GM21619 (cell line): ENCODE results near the gene EPB41L4B.
"Not testable (repeated sequence)": the region's sequence is repeated elsewhere in the genome, so short reads cannot be mapped to it uniquely, and the experiment has no call there.

Experiments used
- ATAC-seq: cut with Tn5 transposase; IDR thresholded peaks from one replicate; pipeline ENCODE4 v1.9.1; 2021; ENCODE audit not compliant: unreplicated experiment

EPB41L4B gene

DNA sequence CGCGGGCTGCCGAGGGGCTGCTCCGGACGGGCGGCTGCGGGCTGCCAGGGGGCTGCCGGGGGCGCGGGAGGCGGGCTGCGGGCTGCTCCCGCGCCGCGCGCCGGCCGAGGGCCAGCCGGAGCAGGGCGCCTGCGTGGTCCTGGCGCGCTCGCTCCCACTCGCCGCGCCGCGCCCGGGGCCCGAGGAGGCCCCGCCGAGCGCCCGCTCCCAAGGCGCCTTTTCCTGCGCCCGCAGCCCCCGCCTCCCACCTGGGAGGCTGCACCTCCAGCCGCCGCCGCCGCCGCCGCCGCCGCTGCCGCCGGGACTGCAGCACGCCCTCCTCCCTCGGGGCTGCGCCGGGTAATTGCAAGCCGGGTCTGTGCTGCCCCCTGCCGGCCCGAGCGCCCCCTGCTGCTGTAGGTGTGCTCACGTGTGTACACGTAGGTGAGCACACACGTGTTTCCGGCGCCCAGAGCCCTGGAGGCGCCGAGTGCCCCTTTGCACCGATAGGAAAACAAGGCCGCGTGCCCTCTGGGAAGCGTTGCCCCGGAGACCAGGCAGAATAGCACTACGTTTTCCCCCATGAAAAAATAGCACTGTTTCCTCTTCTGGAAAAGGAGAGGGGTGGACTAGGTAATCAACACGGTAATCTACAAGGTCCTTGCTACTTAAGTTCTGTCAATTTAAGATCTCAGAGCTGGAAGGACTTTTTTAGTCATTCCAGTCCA, at the start of gene EPB41L4B:
Gene EPB41L4B, minus strand, starts transcription at position 318 of the 707 bp plus-strand sequence. CDS start 613 bp downstream, outside the sequence.
- ATAC-seq: peak; percentile 97

GRCh38 chr9:109369285-109369684, 48.4 kb upstream of the EPB41L4B start:
- ATAC-seq: peak; percentile 62

DNA sequence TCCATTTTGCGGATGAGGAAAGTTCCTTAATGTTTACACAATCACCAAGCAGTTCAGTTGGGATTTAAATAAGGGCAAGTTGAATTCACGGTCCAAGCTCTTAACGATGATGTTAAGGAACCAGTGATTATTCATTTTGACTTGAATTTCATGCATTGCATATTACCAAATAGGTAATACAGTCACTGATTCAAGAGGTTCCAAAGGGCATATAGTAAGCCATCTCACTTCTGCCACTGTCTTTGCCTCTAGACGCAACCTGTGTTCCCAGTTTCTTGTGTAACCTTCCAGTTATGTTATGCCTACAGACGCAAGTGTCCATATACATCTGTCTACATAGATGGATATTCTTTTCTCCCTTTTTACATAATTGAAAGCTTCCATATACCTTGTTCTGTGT, 39.9 kb upstream of the EPB41L4B start:
- no peak for ATAC-seq

DNA sequence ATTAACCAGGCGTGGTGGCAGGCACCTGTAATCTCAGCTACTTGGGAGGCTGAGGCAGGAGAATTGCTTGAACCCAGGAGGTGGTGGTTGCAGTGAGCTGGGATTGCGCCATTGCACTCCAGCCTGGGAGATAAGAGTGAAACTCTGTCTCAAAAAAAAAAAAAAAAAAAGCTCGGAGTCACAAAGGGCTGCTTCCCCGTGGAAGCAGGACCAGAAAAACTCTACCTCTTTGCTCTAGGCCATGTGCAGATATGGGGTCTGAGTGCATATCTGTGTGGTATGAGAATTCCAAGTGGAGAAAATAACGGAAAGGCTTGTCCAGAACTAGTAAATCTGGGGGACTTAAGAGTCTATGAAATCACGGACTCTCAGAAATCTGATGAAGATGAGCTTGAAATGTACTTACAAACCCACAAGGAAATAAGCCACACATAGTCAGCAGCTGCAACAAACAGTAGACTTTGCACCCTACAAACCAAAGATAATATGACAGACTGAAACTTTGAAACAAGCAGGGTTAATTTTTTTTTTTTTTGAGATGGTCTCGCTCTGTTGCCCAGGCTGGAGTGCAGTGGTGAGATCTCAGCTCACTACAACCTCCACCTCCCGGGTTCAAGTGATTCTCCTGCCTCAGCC, 38.2 kb upstream of the EPB41L4B start:
- ATAC-seq: not testable (repeated sequence)

DNA sequence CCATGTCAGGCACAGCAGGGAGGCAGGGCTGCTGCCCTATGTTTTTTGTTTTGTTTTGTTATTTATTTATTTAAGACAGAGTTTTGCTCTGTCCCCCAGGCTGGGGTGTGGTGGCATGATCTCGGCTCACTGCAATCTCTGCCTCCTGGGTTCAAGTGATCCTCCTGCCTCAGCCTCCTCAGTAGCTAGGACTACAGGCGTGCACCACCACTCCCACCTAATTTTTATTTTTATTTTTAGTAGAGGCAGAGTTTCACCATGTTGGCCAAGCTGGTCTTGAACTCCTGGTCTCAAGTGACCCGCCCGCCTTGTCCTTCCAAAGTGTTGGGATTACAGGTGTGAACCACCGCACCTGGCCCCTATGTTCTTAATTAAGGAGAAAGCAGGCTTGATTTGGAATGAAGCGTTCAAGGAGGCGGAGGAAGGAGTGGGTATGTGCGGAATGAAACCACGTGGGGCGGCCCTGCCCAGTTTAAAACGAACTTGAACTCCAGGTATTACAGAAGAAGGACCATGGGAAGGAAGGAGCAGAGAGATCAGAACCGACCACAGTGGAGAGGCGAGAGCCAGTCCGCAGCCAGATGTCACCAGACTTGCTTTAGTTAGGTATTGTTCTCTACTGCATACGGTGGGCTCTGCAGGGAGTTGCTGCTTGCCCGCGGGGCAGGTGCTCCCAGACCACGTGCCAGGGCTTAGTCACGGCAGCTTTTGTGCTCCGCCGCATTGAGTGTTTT, 34.9 kb upstream of the EPB41L4B start:
- ATAC-seq: no peak

GRCh38 chr9:109354190-109354589, 33.3 kb upstream of the EPB41L4B start:
- no peak for ATAC-seq

GRCh38 chr9:109351032-109351431, 30.2 kb upstream of the EPB41L4B start:
- ATAC-seq: no peak

DNA sequence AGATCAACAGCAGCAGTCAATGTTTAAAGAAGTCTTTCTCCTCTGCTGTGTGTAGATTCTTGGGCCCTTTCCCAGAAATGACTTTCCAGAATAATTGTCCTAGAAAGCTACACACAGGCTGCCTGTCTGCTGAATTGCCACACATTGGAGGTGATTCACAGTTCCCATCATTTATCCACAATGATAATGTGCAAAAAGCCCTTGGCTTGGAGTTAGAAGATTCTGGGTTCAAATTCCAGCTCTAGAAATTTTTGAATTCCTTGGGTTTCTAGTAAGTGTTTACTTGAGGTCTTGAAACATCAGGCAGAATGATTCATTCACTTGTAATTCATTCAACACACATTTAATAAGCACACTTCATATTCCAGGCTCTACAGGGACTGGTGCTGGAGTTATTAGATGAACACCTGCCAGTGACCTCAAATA, 28.6 kb upstream of the EPB41L4B start:
- no peak for ATAC-seq

DNA sequence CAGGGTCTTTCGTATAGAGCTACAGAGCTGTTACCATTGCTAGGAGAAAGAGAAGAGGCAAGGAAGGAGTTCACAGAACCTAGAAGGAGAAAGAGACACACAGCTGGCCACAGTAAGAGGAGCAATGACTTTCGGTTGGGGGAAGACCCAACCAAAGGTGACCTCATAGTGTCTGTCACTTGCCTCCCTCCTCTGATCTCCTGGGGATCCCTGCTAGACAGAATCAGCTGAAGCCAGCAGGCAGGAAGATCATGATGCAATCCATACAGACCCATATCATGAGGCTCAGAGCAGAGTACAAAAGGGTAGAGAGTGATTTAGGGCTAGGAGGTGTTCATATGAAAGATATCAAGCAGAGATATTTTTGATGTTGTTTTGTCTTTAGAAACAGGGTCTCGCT, 26.0 kb upstream of the EPB41L4B start:
- no peak for ATAC-seq

- ATAC-seq: no peak
Measured at GRCh38 chr9:109344866-109345265, 24.0 kb upstream of the EPB41L4B start.

GRCh38 chr9:109342878-109343277, 22.0 kb upstream of the EPB41L4B start:
- no peak for ATAC-seq

DNA sequence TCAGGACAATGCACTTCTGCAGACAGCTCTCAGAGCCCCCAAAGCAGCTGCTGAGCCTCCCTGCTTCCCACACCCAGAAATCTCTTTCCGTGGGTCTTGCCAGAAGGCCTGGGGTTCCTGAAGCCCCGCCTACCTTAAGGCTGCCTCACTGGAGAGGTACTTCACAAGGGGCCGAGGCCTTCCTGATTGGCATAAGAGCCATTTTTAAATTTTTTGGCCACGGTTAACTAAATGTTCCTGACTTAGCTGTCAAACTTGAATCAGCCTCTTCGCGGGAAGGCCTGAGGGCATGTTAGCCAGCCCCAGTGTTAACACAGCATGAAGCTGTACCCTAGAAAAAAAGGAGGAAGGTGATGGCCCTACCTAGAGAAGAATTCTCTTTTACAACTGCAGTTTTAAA, 20.7 kb upstream of the EPB41L4B start:
- ATAC-seq: no peak

DNA sequence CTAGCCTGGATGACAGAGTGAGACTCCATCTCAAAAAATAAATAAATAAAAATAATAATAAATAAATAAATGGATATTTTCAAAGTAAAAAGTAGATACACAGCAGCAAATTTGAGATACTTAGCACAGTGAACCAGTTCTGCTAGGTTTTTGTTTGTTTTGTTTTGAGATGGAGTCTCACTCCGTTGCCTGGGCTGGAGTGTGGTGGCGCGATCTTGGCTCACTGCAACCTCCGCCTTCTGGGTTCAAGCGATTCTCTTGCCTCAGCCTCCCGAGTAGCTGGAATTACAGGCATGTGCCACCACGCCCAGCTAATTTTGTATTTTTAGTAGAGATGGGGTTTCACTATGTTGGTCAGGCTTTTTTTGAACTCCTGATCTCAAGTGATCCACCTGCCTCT, 20.1 kb upstream of the EPB41L4B start:
- not testable (repeated sequence) for ATAC-seq

DNA sequence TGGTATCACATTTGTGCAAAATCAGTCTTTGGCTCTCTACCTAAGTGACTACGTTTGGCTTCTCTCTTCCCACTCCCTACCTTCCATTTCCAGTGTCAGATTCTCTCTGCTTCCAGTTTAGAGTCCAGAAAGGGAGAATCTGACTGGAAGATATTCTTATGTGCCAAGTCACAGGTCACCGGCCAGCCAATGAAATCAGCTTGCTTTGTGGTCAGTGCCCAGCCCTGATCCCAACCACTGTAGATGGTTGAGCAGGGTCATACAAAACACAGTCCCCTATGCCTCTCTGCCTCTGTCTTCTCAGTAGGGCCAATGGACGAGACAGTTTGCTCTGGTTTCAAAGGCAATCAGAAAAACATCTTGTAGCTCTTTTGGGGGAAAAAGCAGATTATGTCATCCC, 15.6 kb upstream of the EPB41L4B start:
- no peak for ATAC-seq

DNA sequence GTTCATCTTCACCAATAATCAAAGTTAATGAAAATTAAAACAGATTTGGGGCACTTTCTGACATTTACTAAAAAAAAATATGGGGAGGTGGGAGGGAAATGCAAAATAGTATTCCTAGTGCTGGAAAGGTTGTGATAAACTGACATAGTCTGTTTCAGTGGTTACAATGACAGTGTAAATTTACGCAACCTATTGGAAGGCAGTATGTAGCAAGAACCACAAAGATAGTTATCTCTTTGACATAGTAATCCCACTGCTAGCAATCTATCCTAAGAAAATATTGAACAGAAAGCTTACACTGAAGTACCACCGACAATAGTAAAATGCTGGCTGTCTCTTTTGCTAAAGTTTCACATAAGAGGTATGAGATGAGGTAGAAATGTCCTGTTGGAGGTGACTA, 15.1 kb upstream of the EPB41L4B start:
- no peak for ATAC-seq

DNA sequence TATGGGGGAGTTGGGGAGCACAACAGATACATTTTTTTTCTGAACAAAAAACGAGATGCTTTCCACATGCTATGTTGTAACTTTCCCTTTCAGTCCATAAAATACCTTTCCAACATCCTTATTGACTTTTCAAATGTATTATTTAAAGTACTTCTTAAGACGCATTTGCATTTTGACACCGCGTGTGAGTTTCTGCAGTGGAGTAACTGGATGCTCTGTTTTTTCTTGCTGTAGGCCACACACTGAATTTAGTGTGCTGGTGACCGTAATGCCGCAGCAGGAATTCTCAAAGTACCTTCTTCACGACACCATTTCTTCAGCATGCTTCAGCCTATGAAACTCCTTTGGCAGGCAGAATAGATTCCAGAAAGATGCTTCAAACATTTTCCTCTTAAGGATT, 14.3 kb upstream of the EPB41L4B start:
- ATAC-seq: no peak

- ATAC-seq: no peak
Measured at GRCh38 chr9:109331353-109331752, 10.5 kb upstream of the EPB41L4B start.

- ATAC-seq: no peak
Measured at GRCh38 chr9:109329638-109330258, 8.9 kb upstream of the EPB41L4B start.

DNA sequence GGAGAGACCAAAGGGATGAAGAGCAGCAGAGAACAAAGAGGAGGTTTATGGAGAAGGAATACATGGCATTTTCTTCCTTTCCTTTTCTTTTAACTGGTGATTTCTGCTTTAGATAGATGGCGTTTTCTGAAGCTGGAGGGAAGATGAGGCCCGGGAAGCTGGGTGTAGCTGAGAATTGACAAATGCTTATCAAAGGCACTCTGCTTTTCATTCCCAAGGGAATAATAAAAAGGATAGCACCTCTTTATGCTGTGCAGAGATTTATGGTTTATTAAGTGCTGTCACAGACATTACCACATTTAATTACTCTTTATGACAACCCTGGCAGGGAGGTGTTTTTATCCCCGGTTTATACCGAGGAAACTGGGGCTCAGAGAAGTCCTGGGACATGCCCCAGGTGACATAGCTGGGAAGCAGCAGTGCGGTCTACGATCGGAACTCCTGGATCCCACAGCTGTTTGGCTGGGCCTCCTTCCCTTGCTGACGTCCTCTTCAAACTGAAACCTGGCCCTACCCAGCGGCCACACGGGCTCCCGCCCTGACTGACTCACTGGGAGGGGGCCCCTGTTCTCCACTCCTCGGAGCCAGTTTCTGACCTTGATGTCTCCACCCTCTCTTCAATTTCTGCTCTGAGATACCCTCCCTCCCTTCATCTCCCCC, 8.2 kb upstream of the EPB41L4B start:
- ATAC-seq: no peak

DNA sequence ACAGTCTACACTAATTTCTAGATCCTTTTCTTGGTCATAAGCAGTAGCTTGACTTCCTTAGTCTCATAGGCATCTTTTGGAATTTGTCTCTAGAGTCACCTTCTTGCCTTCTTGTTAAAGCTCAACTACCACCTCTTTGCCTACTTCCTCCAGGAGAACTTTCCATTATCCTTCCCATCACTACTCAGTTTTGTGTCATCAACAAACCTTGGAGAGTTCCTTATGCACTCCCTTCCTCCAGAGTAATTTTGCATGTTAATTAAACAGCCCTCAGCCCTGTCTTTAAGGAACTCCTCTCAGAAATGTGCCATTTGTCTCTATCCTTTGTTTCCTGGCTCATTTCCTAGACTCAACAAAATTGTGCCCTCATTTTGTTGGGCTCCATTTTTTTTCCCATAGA, 4.2 kb upstream of the EPB41L4B start:
- no peak for ATAC-seq

DNA sequence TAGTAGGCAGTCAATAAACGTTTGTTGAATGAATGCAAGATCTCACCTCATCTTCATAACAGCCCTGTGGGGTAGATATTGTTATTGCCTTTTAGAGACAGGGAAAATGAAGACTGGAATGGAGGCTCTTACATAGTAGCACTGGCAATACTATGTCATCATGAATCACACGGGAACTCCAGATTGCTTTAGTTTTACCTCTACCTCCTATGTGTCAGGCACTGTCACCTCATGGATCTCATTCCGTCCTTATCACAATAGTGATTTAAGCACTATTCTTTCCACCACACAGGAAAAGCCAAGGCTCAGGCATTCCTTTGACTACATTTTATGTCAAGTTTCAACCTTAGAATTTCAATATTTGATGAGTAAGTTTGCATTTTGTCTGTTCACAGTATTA, 2.9 kb upstream of the EPB41L4B start:
- no peak for ATAC-seq
